HEK293T (cell line): Measurements from ENCODE around the gene CYP26B1.

Experiments used
- CTCF ChIA-PET: fragments of 350-600 bp; formaldehyde crosslinking; extraction: SDS; loops from one replicate; lab custom pipeline; 2021; ENCODE audit warnings: antibody characterized with exemption, inconsistent platforms; lab: Yijun Ruan, JAX
- POLR2A ChIA-PET: fragments of 350-600 bp; formaldehyde crosslinking; extraction: SDS; loops from one replicate; lab custom pipeline; 2020; ENCODE audit warnings: antibody characterized with exemption, inconsistent platforms; lab: Yijun Ruan, JAX
- DNase-seq: peaks from one replicate; pipeline ENCODE4 v3.0.0; 2012; ENCODE audit warnings: mixed read lengths; ENCODE audit errors: extremely low spot score
- ARNT ChIP-seq: fragments of 450-650 bp; IDR thresholded peaks from 2 replicates; pipeline ENCODE4 v1.6.1; 2017; ENCODE audit warnings: mild to moderate bottlenecking
- BHLHE40 ChIP-seq: fragments of 450-650 bp; IDR thresholded peaks from 2 replicates; pipeline ENCODE4 v1.6.1; 2016; ENCODE audit warnings: mild to moderate bottlenecking, moderate library complexity, borderline replicate concordance
- CTBP1 ChIP-seq: fragments of 450-650 bp; IDR thresholded peaks from 2 replicates; pipeline ENCODE4 v1.6.1; 2016; ENCODE audit warnings: borderline replicate concordance
- ELF4 ChIP-seq: fragments of 450-650 bp; IDR thresholded peaks from 2 replicates; pipeline ENCODE4 v1.6.1; 2017; ENCODE audit warnings: antibody characterized with exemption
- FOXA1 ChIP-seq: fragments of 450-650 bp; IDR thresholded peaks from 2 replicates; pipeline ENCODE4 v1.6.1; 2016; ENCODE audit warnings: mild to moderate bottlenecking
- FOXK2 ChIP-seq: fragments of 450-650 bp; IDR thresholded peaks from 2 replicates; pipeline ENCODE4 v1.6.1; 2016; ENCODE audit warnings: mild to moderate bottlenecking
- FOXM1 ChIP-seq: fragments of 450-650 bp; IDR thresholded peaks from 2 replicates; pipeline ENCODE4 v1.6.1; 2017; ENCODE audit warnings: mild to moderate bottlenecking, borderline replicate concordance
- HDGF ChIP-seq: fragments of 450-650 bp; IDR thresholded peaks from 2 replicates; pipeline ENCODE4 v1.6.1; 2017; ENCODE audit warnings: antibody characterized with exemption, borderline replicate concordance
- L3MBTL2 ChIP-seq: fragments of 450-650 bp; conservative IDR thresholded peaks from 2 replicates; pipeline ENCODE4 v1.6.1; 2016; ENCODE audit warnings: mild to moderate bottlenecking
- LEF1 ChIP-seq: fragments of 450-650 bp; IDR thresholded peaks from 2 replicates; pipeline ENCODE4 v1.6.1; 2017; ENCODE audit warnings: mild to moderate bottlenecking, borderline replicate concordance
- NFRKB ChIP-seq: fragments of 450-650 bp; IDR thresholded peaks from 2 replicates; pipeline ENCODE4 v1.6.1; 2016; ENCODE audit warnings: mild to moderate bottlenecking, moderate library complexity
- PKNOX1 ChIP-seq: fragments of 450-650 bp; IDR thresholded peaks from 2 replicates; pipeline ENCODE4 v1.6.1; 2016
- SP1 ChIP-seq: fragments of 450-650 bp; IDR thresholded peaks from 2 replicates; pipeline ENCODE4 v1.6.1; 2017
- SUZ12 ChIP-seq: fragments of 450-650 bp; IDR thresholded peaks from 2 replicates; pipeline ENCODE4 v1.6.1; 2016; ENCODE audit warnings: mild to moderate bottlenecking
- TARDBP ChIP-seq: fragments of 450-650 bp; IDR thresholded peaks from 2 replicates; pipeline ENCODE4 v1.6.1; 2016
- ZNF384 ChIP-seq: fragments of 450-650 bp; IDR thresholded peaks from 2 replicates; pipeline ENCODE4 v1.6.1; 2016

CYP26B1 gene

GRCh38 chr2:72140621-72140960, 7.1 kb downstream of the CYP26B1 start:
- POLR2A ChIA-PET = no interaction called here
- no peak for DNase-seq
- no peak for TF ChIP-seq NFRKB
- CTCF ChIA-PET = no interaction called here

GRCh38 chr2:72139874-72140620, 7.6 kb downstream of the CYP26B1 start:
- DNase-seq = no peak
- TF ChIP-seq CTBP1 (no peak), FOXK2 (no peak), L3MBTL2 (no peak), ZNF384 (no peak), SP1 (no peak), HDGF (no peak), FOXM1 (no peak), NFRKB (no peak), FOXA1 (no peak), LEF1 (no peak), SUZ12 (no peak), PKNOX1 (no peak), TARDBP (no peak), ARNT (no peak), BHLHE40 (no peak), ELF4 (no peak)
- CTCF ChIA-PET = interaction anchor here (1.6 kb wide), 1 partner anchor 216 kb away, joined by 4 read pairs; no protein-coding TSS in a partner anchor
- POLR2A ChIA-PET = no interaction called here

GRCh38 chr2:72139471-72139873, 8.2 kb downstream of the CYP26B1 start:
- ChIA-PET CTCF (interaction anchor here (1.6 kb wide), 1 partner anchor 215 kb away, joined by 4 read pairs; no protein-coding TSS in a partner anchor), POLR2A (no interaction called here)
- no peak for DNase-seq
- TF ChIP-seq BHLHE40 (no peak), ARNT (no peak), SUZ12 (no peak), ZNF384 (no peak), TARDBP (no peak), HDGF (no peak), ELF4 (no peak), LEF1 (no peak), CTBP1 (no peak), SP1 (no peak), PKNOX1 (no peak), NFRKB (no peak)

GRCh38 chr2:72138921-72139381, 8.7 kb downstream of the CYP26B1 start:
- TF ChIP-seq BHLHE40 = no peak
- TF ChIP-seq FOXM1 = no peak
- no peak for TF ChIP-seq PKNOX1
- TF ChIP-seq SUZ12 = no peak
- TF ChIP-seq CTBP1 = no peak
- no peak for TF ChIP-seq LEF1
- no peak for TF ChIP-seq SP1
- TF ChIP-seq TARDBP = no peak
- POLR2A ChIA-PET = no interaction called here
- DNase-seq = no peak
- CTCF ChIA-PET = interaction anchor here (1.1 to 1.6 kb wide), 2 partner anchors 215 to 593 kb away, joined by 3 to 4 read pairs; no protein-coding TSS in a partner anchor

- POLR2A ChIA-PET = no interaction called here
- TF ChIP-seq TARDBP (no peak), FOXA1 (no peak), NFRKB (no peak), ARNT (no peak), CTBP1 (no peak), ZNF384 (no peak), PKNOX1 (no peak), BHLHE40 (no peak), SP1 (no peak), HDGF (no peak)
- CTCF ChIA-PET = interaction anchor here (0.7 to 1.6 kb wide), 3 partner anchors 214 to 618 kb away, joined by 3 to 4 read pairs (median 3); no protein-coding TSS in a partner anchor
- no peak for DNase-seq
Measured at GRCh38 chr2:72138011-72138881, 9.4 kb downstream of the CYP26B1 start.
